Measurements from ENCODE around the gene ERVK3-1.
"Not testable (repeated sequence)": the region's sequence is repeated elsewhere in the genome, so short reads cannot be mapped to it uniquely, and the experiment has no call there.

ERVK3-1 gene

DNA sequence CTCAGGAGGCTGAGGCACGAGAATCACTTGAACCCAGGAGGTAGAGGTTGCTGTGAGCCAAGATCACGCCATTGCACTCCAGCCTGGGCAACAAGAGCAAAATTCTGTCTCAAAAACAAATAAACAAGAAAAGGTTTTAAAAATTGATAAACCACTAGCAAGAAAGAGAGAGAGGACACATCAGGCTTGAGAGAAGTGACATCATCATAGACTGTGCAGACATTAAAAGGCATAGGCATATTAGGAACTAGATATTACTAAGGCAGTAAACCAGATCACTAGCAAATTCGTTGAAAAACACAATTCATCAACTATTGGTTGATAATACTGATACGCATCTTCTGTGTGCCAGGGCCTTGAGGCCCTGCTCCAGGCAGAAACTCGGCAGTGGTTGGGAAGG lies 40.4 kb downstream of the ERVK3-1 start:
- H3K9ac ChIP-seq (ENCODE audit: low read length), result no peak overlapping the region
- H3K27me3 ChIP-seq (ENCODE audit: insufficient read depth, low read length), result no peaks in the 10 kb centered on the region
- no peaks in the 10 kb centered on the region for H3F3A ChIP-seq (ENCODE audit: insufficient read depth, low read length)
- H3K4me1 ChIP-seq (ENCODE audit: insufficient read depth, low read length, severe bottlenecking), result peaks cover 39% of the 10 kb centered on the region
- H2AFZ ChIP-seq (ENCODE audit: low read length), result no peak overlapping the region
- no peaks in the 10 kb centered on the region for H3K9me2 ChIP-seq (ENCODE audit: low read depth, low read length)
- peaks cover 9% of the 10 kb centered on the region for H3K79me2 ChIP-seq (ENCODE audit: insufficient read depth, low read length)
- TF ChIP-seq EZH2 (IDR thresholded peaks at IDR 0.05; ENCODE audit: borderline replicate concordance, low read length), result no peak
- TF ChIP-seq, protein P1, sequence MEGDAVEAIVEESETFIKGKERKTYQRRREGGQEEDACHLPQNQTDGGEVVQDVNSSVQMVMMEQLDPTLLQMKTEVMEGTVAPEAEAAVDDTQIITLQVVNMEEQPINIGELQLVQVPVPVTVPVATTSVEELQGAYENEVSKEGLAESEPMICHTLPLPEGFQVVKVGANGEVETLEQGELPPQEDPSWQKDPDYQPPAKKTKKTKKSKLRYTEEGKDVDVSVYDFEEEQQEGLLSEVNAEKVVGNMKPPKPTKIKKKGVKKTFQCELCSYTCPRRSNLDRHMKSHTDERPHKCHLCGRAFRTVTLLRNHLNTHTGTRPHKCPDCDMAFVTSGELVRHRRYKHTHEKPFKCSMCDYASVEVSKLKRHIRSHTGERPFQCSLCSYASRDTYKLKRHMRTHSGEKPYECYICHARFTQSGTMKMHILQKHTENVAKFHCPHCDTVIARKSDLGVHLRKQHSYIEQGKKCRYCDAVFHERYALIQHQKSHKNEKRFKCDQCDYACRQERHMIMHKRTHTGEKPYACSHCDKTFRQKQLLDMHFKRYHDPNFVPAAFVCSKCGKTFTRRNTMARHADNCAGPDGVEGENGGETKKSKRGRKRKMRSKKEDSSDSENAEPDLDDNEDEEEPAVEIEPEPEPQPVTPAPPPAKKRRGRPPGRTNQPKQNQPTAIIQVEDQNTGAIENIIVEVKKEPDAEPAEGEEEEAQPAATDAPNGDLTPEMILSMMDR (IDR thresholded peaks at IDR 0.05; ENCODE audit: low read length), result no peak
- H3K27ac ChIP-seq (ENCODE audit: low read depth, low read length, poor library complexity, severe bottlenecking), result peak overlapping the region; percentile 10
- peaks cover 6% of the 10 kb centered on the region; the same call in 1 of the 2 replicates for H3K36me3 ChIP-seq (ENCODE audit: insufficient read depth, low read length)
- H3K9me3 ChIP-seq (ENCODE audit: low read length), result no peaks in the 10 kb centered on the region
- H4K20me1 ChIP-seq (ENCODE audit: insufficient read depth, low read length), result no peaks in the 10 kb centered on the region
- H3K4me2 ChIP-seq (ENCODE audit: low read length), result no peak overlapping the region
- no peak overlapping the region for H3K4me3 ChIP-seq (ENCODE audit: low read depth, low read length, poor library complexity, severe bottlenecking)

DNA sequence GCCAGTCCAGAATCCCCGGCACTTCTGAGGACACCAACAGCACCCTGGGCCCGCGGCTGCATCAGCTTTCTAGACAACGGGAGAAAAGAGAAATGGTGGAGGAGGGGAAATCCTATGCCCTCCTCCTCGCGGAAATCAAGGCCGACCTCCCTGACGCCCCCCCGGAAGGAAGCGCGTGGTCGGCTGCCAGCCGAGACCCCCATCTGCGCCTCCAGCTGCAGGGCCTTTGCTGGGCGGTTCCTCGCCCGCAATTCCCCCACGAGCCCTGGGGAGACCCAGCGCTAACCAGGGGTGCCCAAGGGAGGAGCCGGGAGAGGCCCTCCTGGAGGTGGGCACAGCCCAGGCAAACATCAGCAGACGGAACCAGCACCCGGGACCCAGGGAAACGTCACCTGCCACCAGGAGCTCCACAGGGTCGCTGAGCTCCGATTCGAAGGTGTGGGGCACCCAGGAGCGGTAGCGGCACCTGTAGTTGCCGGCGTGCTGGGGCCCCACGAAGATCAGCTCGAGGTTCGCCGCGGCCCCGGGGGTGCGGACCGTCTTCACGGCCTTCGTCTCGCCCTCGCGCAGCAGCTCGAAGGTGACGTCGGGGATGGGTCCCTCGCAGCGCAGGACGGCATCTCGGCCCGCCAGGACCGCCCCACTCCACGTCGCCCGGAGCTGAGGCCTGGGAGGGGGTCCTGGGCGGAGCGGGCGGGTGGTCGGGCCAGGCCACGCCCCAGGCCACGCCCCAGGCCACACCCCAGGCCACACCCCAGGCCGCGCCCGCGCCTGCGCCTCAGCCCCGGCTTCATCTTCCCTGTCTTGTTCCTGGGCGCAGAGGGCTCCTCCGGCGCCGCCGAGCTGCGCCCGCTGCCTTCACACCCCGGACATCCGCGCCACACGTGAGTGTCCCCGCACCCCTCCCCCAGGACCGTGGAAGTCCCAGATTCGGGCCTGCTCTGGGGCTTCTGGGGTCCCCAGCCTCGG lies 42.1 kb downstream of the ERVK3-1 start:
- H3K79me2 ChIP-seq (ENCODE audit: insufficient read depth, low read length), result peaks cover 9% of the 10 kb centered on the region
- no peaks in the 10 kb centered on the region for H3K27me3 ChIP-seq (ENCODE audit: insufficient read depth, low read length)
- no peak overlapping the region for H2AFZ ChIP-seq (ENCODE audit: low read length)

DNA sequence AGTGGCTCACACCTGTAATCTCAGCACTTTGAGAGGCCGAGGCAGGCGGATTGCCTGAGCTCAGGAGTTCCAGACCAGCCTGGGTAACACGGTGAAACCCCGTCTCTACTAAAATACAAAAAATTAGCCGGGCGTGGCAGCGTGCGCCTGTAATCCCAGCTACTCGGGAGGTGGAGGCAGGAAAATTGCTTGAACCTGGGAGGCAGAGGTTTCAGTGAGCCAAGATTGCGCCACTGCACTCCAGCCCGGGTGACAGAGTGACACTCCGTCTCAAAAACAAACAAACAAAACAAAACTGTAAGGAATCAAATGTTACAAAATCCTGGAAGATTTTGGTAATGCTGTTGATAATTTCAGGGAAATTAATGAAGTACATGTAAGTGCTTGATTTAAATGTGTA lies 42.9 kb downstream of the ERVK3-1 start:
- H3K9ac ChIP-seq (ENCODE audit: low read length), result peak overlapping the region; percentile 90
- H3K27me3 ChIP-seq (ENCODE audit: insufficient read depth, low read length); H2AFZ ChIP-seq (ENCODE audit: low read length); H4K20me1 ChIP-seq (ENCODE audit: insufficient read depth, low read length); H3K9me3 ChIP-seq (ENCODE audit: low read length); H3K27ac ChIP-seq (ENCODE audit: low read depth, low read length, poor library complexity, severe bottlenecking); H3K36me3 ChIP-seq (ENCODE audit: insufficient read depth, low read length); H3K79me2 ChIP-seq (ENCODE audit: insufficient read depth, low read length); H3K9me2 ChIP-seq (ENCODE audit: low read depth, low read length); H3F3A ChIP-seq (ENCODE audit: insufficient read depth, low read length): not testable (repeated sequence)
- H3K4me3 ChIP-seq (ENCODE audit: low read depth, low read length, poor library complexity, severe bottlenecking), result peak overlapping the region; percentile 95
- peak overlapping the region; percentile 83 for H3K4me2 ChIP-seq (ENCODE audit: low read length)
- H3K4me1 ChIP-seq (ENCODE audit: insufficient read depth, low read length, severe bottlenecking), result peaks cover 39% of the 10 kb centered on the region

More for the DNA sequence above, 42.1 kb downstream of the ERVK3-1 start:
- peak overlapping the region; percentile 95 for H3K4me3 ChIP-seq (ENCODE audit: low read depth, low read length, poor library complexity, severe bottlenecking)
- no peaks in the 10 kb centered on the region for H3K36me3 ChIP-seq (ENCODE audit: insufficient read depth, low read length)
- no peak for TF ChIP-seq EZH2 (IDR thresholded peaks at IDR 0.05; ENCODE audit: borderline replicate concordance, low read length)
- TF ChIP-seq, protein P1 (IDR thresholded peaks at IDR 0.05; ENCODE audit: low read length), result no peak
- H3K9me3 ChIP-seq (ENCODE audit: low read length), result no peaks in the 10 kb centered on the region
- peak overlapping the region; percentile 83 for H3K4me2 ChIP-seq (ENCODE audit: low read length)
- H3K4me1 ChIP-seq (ENCODE audit: insufficient read depth, low read length, severe bottlenecking), result peaks cover 39% of the 10 kb centered on the region
- peak overlapping the region; percentile 16 for H3K27ac ChIP-seq (ENCODE audit: low read depth, low read length, poor library complexity, severe bottlenecking)
- H3K9me2 ChIP-seq (ENCODE audit: low read depth, low read length), result no peaks in the 10 kb centered on the region
- no peaks in the 10 kb centered on the region for H4K20me1 ChIP-seq (ENCODE audit: insufficient read depth, low read length)
- H3F3A ChIP-seq (ENCODE audit: insufficient read depth, low read length), result no peaks in the 10 kb centered on the region
- H3K9ac ChIP-seq (ENCODE audit: low read length), result peak overlapping the region; percentile 90
